SU-DHL-6 (cell line): ENCODE measurements around the gene C4orf51.

Experiments
- CTCF ChIP-seq: fragments of 200-600 bp; sonication (generic); IDR thresholded peaks from one replicate; pipeline ENCODE4 v1.5.1; 2017; ENCODE audit warnings: antibody characterized with exemption, mild to moderate bottlenecking, low read length, moderate library complexity; ENCODE audit not compliant: insufficient read depth, poor library complexity, severe bottlenecking
- EZH2phosphoT487 ChIP-seq: fragments of 200-600 bp; sonication (generic), shearing (Covaris generic); conservative IDR thresholded peaks from 2 replicates; pipeline ENCODE4 v1.6.1; 2018; ENCODE audit warnings: mild to moderate bottlenecking, antibody characterized with exemption, low read length, moderate library complexity, mixed read lengths

- no peak for TF ChIP-seq CTCF
- TF ChIP-seq EZH2phosphoT487 = no peak
Observed at GRCh38 chr4:145679520-145679919, 426 bp upstream of the C4orf51 start.
